ENCODE results near the gene IFNA14.
A peak's percentile ranks its signal among the peaks of the same experiment; 100 is the strongest.
"Not testable (repeated sequence)": the region's sequence is repeated elsewhere in the genome, so short reads cannot be mapped to it uniquely, and the experiment has no call there.

The IFNA14 gene

DNA sequence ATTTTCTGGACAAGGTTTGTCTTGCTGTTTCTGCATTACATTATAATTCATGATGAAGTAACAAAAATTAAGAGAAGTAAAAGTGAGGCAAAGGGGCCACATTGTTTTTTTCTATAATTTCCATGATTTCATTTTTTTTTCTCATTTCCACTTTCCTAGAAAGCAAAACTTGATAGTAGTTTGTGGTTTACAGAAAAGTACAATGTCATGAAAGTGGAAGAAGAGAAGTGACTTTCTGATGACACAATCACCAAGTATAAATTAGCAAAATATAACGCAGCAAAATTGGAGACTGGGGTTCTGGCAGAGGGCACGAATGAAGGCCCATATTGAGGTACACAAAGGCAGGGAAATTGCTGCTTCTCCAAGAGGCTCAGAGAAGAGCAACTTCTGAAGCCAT is 5.0 kb upstream of the IFNA14 start:
- H3K4me3 ChIP-seq = no peak overlapping the region
- TF ChIP-seq, protein P1, sequence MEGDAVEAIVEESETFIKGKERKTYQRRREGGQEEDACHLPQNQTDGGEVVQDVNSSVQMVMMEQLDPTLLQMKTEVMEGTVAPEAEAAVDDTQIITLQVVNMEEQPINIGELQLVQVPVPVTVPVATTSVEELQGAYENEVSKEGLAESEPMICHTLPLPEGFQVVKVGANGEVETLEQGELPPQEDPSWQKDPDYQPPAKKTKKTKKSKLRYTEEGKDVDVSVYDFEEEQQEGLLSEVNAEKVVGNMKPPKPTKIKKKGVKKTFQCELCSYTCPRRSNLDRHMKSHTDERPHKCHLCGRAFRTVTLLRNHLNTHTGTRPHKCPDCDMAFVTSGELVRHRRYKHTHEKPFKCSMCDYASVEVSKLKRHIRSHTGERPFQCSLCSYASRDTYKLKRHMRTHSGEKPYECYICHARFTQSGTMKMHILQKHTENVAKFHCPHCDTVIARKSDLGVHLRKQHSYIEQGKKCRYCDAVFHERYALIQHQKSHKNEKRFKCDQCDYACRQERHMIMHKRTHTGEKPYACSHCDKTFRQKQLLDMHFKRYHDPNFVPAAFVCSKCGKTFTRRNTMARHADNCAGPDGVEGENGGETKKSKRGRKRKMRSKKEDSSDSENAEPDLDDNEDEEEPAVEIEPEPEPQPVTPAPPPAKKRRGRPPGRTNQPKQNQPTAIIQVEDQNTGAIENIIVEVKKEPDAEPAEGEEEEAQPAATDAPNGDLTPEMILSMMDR (IDR thresholded peaks at IDR 0.05) = no peak
- DNase-seq (ENCODE audit: low spot score) = no peak
- no peak overlapping the region for H3K27ac ChIP-seq

DNA sequence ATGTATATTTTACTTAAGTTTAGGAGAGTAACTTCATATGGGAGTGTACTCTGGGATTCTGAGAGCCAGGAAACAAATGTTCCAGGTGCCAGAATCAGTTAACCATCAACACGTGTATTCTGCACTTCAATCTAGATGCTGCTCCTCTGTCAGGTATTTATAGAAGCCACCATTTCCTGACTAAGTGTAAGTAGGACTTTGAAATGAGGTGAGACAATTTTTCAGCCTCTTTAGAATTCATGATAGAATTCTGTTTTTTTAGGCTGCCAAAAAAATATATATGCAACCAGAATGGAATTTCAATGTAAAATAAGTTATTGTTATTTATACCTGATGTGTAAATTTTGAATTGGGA is 3.5 kb downstream of the IFNA14 start:
- not testable (repeated sequence) for DNase-seq (ENCODE audit: low spot score); H3K4me3 ChIP-seq; H3K27ac ChIP-seq

DNA sequence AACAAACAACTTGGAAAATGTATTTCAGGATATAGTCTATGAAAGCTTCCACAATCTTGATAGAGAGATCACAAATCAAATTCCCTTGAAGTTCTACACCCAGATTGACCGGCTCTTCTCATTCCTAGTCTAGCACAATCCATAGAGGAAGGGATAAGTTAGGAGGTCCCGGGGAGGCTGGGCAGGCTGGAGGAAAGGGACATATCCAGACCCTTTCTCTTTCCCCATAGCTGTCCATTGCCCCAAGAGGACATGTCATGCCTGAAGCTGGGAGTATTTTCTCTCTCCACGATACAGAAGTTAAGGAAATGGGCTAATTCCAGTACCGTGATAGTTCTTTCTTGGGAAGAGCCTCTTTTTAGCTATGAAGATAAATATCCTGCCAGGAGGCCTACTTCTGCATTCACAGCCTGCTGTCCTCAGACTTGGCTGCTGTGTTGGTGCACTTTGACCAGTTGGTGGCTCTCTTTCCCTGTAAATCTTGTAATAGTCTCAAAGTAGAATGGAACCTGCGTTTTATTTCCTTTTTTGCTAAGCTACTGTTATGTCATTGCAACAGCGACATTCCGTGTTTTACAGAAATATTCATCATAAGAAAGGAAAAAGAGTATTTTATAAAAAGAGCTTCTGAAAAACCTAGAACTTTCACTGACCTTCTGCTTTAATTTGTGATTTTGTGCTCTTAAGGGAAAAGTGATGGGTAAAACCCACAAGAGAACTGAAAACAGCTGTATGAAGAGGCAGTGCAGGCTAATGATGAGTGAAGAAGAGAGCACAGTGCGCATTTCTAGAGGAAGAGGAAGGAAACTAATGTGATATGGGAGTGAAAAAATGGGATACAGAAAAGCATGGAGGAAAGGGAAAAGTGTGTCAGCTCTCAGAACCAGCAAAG is 4.1 kb downstream of the IFNA14 start:
- H3K27ac ChIP-seq; H3K4me3 ChIP-seq; DNase-seq (ENCODE audit: low spot score): not testable (repeated sequence)
- TF ChIP-seq, protein P1 (IDR thresholded peaks at IDR 0.05) = peak; percentile 15

DNA sequence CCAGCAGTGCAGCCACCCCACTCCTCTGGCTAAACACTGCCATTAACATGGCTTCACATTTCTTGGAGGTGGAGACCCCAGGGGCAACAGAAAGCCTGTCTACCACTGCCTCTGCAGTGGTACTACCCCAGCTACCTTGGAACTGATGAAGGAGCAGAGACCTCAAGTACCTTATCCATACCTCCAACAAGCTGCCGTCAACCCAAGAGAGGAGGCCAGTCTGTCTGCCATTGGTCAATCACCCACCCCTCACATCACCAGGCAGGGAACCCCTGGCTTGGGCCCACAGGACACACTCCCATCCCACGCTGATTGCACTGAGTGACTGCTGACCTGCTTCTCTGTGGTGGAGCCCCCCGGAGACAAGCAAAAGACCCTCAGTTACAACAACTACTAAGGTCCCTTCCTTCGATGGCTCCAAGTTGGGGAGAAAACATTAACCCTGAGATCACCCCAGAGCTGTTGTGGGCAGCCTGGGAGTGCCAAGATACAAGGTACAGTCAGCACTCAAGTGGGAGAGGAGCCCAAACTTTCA is 5.6 kb downstream of the IFNA14 start:
- TF ChIP-seq, protein P1 (IDR thresholded peaks at IDR 0.05) = no peak
- DNase-seq (ENCODE audit: low spot score) = no peak
- H3K27ac ChIP-seq = no peak overlapping the region
- H3K4me3 ChIP-seq = no peak overlapping the region

DNA sequence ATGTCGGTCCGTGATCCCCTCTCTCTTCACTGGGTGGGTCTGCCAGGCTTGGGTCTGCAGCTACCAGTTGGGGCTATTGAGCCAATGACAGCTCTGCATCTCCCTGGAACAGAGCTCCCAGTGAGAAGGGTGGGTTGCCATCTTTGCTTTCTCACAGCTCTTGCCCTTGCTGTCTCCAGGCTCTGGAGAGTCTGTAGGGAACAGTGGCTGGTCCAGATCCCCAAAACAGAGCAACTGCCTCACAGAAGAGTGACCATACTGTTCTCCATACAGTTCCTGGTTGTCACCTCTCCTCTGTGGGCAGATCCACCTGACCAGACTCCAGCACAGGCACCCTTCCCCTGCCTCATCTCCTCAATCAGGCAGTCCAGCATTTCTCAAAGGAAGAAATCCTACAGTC is 6.5 kb downstream of the IFNA14 start:
- no peak overlapping the region for H3K27ac ChIP-seq
- DNase-seq (ENCODE audit: low spot score) = no peak
- no peak overlapping the region for H3K4me3 ChIP-seq
- TF ChIP-seq, protein P1 (IDR thresholded peaks at IDR 0.05) = no peak

DNA sequence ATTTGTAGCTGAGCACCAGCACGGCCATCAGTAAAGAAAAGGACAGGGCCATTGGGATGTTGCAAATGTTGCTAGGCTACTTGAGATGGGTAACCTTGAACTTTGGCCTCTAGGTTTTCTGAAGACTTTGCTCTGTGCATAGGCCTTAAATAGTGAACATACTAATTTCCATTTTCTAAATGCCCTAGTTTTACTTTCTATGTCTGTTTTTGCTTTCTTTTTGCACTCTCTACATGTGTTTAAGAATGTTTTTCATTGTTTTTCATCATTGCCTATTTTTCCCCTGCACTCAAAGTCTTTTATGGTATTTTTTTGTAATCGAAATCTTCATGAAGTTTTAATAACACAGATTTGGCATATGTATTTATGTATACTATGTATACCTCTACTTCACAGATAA is 11.7 kb downstream of the IFNA14 start, which contains the start of gene IFNA17:
Gene IFNA17 (minus strand): TSS at position 101 of the 400 bp plus-strand sequence. CDS start 49 bp downstream, at position 52.
- DNase-seq (ENCODE audit: low spot score) = no peak
- H3K27ac ChIP-seq = no peak within 1 kb of the TSS
- TF ChIP-seq, protein P1 (IDR thresholded peaks at IDR 0.05) = no peak
- no peak within 1 kb of the TSS for H3K4me3 ChIP-seq

DNA sequence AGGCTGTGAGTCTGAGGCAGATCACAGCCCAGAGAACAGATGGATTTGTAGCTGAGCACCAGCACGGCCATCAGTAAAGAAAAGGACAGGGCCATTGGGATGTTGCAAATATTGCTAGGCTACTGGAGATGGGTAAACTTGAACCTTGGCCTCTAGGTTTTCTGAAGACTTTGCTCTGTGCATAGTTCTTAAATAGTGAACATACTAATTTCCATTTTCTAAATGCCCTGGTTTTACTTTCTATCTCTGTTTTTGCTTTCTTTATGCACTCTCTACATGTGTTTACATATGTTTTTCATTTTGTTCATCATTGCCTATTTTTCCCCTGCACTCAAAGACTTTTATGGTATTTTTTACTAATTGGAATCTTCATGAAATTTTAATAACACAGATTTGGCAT is 22.6 kb downstream of the IFNA14 start, which contains the start of gene IFNA16:
Gene IFNA16 (minus strand): TSS at position 101 of the 400 bp plus-strand sequence. CDS start 6 bp downstream, at position 95.
- H3K4me3 ChIP-seq; DNase-seq (ENCODE audit: low spot score); H3K27ac ChIP-seq: not testable (repeated sequence)

DNA sequence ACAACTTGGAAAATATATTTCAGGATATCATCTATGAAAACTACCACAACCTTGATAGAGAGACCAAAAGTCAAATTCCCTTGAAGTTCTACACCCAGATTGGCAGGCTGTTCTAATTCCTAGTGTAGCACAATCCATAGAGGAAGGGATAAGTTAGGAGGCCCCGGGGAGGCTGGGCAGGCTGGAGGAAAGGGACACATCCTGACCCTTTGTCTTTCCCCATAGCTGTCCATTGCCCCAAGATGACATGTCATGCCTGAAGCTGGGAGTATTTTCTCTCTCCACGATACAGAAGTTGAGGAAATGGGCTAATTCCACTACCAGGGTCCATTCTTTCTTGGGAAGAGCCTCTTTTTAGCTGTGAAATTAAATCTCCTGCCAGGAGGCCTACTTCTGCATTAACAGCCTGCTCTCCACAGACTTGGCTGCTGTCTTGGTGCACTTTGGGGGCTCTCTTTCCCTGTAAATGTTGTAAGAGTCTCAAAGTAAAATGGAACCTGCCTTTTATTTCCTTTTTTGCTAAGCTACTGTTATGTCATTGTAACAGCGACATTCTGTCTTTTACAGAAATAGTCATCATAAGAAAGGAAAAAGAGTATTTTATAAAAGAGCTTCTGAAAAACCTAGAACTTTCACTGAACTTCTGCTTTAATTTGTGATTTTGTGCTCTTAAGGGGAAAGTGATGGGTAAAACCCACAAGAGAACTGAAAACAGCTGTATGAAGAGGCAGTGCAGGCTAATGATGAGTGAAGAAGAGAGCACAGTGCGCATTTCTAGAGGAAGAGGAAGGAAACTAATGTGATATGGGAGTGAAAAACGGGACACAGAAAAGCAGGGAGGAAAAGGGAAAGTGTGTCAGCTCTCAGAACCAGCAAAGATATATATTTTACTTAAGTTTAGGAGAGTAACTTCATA is 26.1 kb downstream of the IFNA14 start:
- not testable (repeated sequence) for H3K4me3 ChIP-seq; DNase-seq (ENCODE audit: low spot score); H3K27ac ChIP-seq

DNA sequence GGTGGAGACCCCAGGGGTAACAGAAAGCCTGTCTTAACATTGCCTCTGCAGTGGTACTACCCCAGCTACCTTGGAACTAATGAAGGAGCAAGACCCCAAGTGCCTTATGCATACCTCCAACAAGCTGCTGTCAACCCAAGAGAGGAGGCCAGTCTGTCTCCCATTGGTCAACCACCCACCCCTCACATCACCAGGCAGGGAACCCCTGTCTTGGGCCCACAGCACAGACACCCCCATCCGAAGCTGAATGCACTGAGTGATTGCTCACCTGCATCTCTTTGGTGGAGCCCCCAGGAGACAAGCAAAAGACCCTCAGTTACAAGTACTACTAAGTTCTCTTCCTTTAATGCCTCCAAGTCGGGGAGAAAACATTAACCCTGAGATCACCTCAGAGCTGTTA is 27.6 kb downstream of the IFNA14 start:
- H3K27ac ChIP-seq; DNase-seq (ENCODE audit: low spot score); H3K4me3 ChIP-seq: not testable (repeated sequence)

DNA sequence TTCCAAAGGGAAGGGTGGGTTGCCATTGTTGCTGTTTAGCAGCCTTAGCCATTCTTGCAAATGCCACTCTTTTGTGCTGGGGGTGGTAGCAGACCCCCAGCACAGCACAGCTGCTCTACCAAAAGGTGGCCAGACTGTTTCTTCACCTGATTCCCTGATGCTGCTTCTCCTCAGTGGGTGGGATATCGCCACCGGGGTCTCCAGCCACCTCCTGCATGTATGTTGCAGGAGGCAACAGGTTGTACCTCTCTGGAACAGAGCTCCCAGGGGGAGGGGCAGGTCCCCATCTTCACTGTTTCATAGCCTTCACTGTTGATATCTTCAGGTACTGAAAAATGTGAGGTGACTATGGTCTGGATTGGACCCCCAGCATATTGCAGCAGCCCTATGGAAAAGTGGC is 29.0 kb downstream of the IFNA14 start:
- H3K27ac ChIP-seq; DNase-seq (ENCODE audit: low spot score); H3K4me3 ChIP-seq: not testable (repeated sequence)
